Measurements from ENCODE around the gene TTC39C. TPM values are rescaled to one million over a fixed set of nuclear protein-coding genes. Genes with fewer than 3 reads are reported as not detected.

Gene TTC39C
- total RNA-seq, 1 donor: 54.4 TPM

- no peak overlapping the region for H3K4me3 ChIP-seq (ENCODE audit: low read depth, low read length)
- DNase-seq (ENCODE audit: low read depth): no peak
- TF ChIP-seq CTCF (IDR thresholded peaks at IDR 0.05; ENCODE audit: insufficient read depth, low read depth, low read length): no peak
These were observed 4.8 kb upstream of the TTC39C start for GRCh38 chr18:24009651-24010333.

- TF ChIP-seq CTCF (IDR thresholded peaks at IDR 0.05; ENCODE audit: insufficient read depth, low read depth, low read length): no peak
- H3K4me3 ChIP-seq (ENCODE audit: low read depth, low read length): no peak overlapping the region
- DNase-seq (ENCODE audit: low read depth): no peak
These were observed 3.9 kb upstream of the TTC39C start for GRCh38 chr18:24010673-24011072.

- no peak for DNase-seq (ENCODE audit: low read depth)
- TF ChIP-seq CTCF (IDR thresholded peaks at IDR 0.05; ENCODE audit: insufficient read depth, low read depth, low read length): no peak
- no peak overlapping the region for H3K4me3 ChIP-seq (ENCODE audit: low read depth, low read length)
These were observed 3.2 kb upstream of the TTC39C start for GRCh38 chr18:24011123-24011917.

GRCh38 chr18:24013051-24013450 lies 1.5 kb upstream of the TTC39C start:
- no peak overlapping the region for H3K4me3 ChIP-seq (ENCODE audit: low read depth, low read length)
- no peak for DNase-seq (ENCODE audit: low read depth)
- no peak for TF ChIP-seq CTCF (IDR thresholded peaks at IDR 0.05; ENCODE audit: insufficient read depth, low read depth, low read length)

GRCh38 chr18:24014986-24015638 lies 558 bp downstream of the TTC39C start:
- peak overlapping the region; percentile 66 for H3K4me3 ChIP-seq (ENCODE audit: low read depth, low read length)
- TF ChIP-seq CTCF (IDR thresholded peaks at IDR 0.05; ENCODE audit: insufficient read depth, low read depth, low read length): no peak
- DNase-seq (ENCODE audit: low read depth): peak; percentile 76

GRCh38 chr18:24015639-24016631 lies 1.4 kb downstream of the TTC39C start:
- TF ChIP-seq CTCF (IDR thresholded peaks at IDR 0.05; ENCODE audit: insufficient read depth, low read depth, low read length): no peak
- no peak for DNase-seq (ENCODE audit: low read depth)
- H3K4me3 ChIP-seq (ENCODE audit: low read depth, low read length): peak overlapping the region; percentile 66
